GM18498 (cell line): ENCODE measurements around the gene IKZF1.

ENCODE experiments used
- ATAC-seq: cut with Tn5 transposase; IDR thresholded peaks from one replicate; pipeline ENCODE4 v1.9.1; 2021; ENCODE audit warnings: mild to moderate bottlenecking, moderate library complexity; ENCODE audit not compliant: unreplicated experiment

Gene IKZF1

DNA sequence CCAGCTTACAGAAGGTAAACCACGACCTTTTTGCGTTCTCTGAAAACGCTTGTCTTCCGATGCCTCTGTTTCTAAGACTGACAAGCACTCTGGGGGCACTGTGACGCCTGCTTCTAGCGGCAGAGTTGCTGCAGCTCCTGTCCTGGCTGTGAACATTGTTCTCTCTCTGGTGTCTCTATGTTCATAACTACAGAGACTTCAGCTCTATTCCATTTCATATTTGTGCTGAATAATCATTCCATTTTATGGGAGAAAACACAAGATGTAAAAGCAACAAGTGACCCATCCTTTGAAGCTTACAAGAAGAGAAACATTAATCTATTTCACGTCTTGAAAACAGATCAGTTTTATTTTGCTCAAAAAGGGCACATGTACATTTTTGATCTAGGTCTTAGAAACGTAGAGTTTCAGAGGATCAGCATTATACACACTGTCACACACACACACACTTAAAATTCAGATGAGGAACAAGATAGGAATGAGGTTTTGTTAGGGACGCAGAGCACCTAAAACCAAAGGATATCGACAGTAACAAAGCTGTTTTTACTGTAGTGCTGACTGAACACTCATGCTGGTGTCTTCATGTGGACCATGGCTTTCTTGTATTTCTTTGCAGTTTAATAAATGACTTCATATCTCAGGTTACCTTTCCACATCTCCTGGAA is 3.0 kb downstream of the IKZF1 start:
- peak; percentile 32 for ATAC-seq

DNA sequence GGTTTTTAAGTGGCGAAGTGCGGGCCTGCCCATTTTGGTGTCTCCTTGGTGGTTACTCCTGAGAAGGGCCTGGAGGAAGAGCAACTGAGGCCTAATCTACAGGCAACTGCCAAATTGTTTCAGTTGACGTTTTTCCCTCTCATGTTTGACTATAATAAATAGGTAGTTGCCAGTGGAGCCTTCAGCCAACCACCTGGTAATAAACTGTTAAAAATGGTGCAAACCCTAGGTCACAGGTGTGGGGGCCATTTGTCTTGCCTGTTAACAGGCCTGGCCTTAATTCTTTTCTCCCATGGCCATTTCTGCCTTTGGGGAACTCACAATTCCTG is 3.7 kb downstream of the IKZF1 start:
- no peak for ATAC-seq

DNA sequence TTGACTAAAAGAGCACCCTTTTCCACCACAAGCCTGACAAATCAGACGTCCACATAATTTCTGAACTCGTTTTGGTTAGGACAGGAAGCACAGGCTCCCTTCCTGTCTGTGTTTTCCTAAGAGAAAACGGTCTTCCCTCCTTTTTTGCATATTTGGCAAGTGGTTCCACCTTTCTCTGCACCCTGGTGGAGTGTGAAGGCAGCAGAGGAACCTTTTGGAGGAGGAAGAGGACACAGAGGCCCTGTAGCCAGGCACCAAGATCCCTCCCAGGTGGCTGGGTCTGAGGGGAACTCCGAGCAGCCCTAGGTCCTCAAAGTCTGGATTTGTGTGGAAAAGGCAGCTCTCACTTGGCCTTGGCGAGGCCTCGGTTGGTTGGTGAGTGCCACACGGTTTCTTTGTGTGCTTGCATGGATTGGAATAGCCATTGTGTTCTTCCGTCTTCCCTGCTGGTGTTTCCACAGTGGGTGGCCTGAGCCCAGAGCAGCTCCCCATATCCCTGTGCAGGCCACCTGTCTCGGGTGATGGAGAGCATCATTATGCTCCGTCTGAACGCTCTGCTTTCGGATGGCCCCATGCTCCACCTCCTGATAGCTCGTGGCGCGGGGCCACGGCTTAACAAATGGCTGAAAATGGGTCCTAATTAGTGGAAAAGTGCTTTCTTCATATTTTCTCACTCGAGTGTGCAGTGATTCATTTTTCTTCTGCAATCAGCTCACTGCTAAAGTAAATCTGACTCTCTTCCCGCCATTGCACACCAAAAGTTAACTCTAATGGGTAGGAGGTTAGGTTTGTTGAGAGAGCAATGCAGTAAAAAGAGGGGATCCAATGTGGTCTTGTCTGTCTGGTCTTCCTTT is 4.2 kb downstream of the IKZF1 start:
- ATAC-seq: no peak

DNA sequence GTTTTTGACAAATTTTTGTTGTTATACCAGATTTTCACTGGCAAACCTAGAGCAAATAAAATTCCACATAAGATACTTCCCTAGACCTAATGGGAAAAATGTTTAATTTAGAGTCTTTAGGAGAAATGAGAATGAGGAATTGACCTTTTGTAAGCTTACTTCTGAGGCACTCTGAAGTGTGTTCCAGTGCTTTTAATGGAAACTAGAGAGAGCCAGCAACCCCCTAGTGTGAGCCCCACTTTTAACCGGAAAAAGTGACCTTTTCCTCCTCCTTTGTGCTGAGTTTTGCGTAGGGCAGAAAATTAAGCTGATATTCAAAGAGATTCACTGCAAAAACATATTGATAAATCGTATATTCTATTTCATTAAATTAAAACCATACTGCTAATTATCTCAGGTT is 5.2 kb downstream of the IKZF1 start:
- no peak for ATAC-seq

DNA sequence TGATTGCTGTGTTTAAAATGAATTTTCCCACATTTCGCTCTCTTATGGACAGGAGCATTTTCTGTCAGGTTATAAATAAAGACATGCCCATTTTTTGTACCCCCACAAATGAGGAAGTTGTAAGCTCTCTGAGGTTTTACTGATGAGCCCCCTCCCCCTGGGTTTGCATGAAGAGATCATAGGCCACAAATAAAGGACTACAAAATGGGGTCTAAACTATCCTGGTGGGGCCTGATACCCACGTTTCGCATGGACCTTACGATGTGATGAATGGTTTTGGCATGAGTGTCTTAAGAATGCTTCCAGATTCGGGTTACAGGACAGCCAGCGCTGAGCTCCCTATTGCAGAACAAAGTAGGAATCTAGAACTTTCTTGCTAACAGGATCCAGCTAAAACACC is 5.8 kb downstream of the IKZF1 start:
- no peak for ATAC-seq

DNA sequence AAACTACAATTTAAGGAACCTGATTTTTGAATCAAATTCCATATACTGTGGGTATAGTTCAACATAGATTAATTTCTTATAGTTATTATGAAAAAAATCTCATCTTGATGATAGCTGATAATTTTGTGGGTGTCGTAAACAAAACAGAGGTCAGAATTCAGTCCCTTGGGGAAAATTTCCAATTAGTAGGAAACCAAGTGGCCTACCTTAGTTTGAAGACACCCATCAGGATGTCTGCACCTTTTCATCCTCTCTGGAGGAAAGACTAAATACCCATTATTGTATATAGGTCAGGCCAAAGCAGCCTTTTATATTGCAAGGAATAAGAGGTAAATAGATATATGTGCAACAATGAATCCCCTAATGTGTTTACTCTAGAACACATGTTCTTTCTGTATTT is 6.4 kb downstream of the IKZF1 start:
- no peak for ATAC-seq

DNA sequence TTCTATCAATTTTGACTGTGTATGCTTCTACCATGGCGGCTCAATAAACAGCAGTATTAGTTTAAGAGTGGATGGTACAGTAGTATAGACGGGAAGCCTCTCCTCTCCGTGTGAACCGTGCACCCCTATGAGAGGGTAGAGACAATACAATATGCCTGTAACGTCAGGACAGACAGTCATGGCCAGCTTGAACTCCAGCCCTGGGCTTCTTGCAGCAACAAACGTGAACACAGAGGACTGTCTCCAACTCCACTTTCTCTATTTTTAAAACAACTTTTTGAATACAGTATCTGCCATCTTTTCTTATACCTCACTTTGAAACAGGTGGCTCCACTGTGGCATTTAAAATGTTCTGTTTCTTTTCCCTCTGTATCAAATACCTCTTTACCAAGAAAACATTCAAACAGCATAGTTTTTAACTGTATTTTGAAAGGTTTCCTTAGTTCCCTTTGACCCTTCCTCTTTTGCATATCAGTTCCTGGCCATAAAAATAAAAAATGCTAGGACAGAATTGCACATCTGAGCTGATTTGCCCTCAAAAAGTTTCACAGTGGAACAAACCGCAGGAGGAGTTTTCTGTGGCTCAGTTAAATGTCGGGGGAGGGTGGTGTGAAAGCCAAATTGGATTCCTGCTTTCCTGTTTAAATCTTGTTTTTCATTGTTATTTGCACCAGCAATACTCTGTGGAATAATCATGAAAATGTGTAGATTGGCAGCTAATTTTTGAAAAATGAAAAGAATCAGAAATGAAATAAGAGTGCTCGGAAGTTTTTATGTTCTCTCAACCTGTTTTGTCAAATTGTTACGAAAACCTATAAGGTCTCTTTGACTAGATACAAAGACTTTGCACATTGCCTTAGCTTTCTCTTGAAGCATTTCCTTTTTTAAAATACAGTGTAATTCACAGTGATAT is 8.0 kb downstream of the IKZF1 start:
- no peak for ATAC-seq

DNA sequence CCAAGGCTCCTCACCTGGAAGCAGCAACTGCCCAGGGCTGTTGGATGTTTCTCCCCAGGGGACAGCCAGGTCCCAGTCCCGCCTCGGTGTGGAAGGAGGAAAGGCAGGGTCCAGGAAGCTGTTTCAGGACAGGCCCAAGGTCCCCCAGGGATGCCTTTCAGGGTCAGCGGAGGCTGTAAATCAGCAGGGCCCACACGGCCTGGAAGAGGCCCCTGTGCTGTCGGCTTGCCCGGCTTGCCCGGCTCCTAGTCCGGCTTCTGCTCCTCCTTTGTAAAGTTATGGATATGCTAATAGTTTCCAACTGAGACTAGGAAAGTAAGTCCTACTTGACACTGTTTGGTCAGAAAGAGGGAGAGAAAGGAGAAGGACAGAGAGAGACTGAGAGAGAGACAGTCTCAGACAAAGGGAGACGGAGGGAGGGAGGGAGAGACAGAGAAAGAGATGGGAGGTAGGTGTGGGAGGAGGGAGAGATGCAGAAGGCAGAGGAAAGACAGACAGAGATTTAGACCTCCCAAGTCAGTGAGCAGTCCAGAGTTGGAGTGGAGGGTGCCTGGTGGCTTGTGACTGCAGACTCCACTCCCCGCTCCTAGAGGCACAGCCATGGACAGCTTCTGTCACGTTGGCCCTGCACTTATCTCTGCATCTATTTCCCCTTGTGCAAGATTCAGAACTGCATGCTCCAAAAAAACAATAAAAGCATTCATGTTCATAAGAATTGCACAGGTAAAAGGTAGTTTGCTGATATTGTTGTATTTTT is 10.5 kb downstream of the IKZF1 start:
- no peak for ATAC-seq

DNA sequence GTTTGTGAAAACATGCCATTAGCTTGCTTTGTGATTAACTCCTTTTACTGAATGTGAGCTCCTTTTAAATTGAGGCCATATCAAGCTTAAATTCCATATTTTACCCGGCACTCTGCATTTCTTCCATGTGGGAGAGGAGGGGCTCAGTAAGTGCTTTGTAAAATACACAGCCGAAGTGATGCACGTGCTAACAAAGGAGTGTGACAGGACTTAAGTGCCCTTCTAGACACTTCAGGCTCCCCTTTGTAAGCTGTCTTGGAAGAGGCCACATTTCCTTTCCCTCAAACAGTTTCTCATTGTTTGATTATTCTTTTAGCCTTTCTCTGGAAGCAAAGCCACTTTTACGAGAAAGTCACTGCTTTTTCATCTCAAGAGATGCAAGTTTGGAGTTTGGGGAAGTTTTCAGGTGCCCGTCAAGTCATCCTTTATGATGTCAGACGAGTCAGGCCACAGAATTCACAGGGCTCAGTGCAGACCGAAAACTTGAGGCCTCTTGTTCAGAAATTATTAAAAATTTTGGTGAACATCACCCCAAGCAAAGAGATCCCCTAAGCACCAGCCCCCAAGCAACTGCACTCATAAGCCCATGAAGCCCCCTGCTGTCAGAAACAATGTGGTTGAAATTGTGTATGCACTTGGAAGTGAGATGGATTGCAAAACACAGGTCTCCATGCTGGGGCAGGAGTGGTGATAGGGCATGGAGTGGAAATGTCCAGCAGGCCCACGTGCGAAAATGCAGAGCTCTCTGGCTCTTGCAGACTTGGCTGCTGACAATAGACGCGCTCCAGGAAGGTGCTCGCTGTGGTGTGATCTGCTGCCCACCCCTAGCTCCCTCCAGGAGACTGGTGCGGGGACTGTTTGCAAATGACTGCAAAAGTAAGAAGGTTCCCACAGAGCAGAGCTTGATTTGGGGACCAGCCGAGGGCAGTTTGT is 11.5 kb downstream of the IKZF1 start:
- ATAC-seq: no peak

DNA sequence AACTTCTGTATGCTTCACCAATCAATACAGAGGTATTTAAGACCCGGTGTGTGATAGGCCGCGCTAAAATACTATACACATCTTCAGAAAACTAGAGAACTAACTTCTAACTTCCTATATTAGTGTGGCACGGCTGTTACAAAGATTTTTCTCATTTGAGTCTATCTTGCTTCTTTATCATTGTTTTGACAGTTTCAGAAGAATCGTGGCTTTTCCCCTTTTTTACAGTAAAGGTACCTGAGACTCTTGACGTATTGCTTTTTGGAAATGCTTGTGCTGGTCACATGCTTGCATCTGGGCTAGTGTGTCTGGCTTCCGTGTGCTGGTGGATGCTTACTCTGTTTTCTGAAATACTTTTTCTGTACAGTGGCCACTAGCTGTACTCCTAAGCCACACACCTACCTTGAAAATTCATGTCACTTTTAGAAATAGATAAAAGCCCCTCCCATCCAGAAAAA is 12.7 kb downstream of the IKZF1 start:
- peak; percentile 73 for ATAC-seq

DNA sequence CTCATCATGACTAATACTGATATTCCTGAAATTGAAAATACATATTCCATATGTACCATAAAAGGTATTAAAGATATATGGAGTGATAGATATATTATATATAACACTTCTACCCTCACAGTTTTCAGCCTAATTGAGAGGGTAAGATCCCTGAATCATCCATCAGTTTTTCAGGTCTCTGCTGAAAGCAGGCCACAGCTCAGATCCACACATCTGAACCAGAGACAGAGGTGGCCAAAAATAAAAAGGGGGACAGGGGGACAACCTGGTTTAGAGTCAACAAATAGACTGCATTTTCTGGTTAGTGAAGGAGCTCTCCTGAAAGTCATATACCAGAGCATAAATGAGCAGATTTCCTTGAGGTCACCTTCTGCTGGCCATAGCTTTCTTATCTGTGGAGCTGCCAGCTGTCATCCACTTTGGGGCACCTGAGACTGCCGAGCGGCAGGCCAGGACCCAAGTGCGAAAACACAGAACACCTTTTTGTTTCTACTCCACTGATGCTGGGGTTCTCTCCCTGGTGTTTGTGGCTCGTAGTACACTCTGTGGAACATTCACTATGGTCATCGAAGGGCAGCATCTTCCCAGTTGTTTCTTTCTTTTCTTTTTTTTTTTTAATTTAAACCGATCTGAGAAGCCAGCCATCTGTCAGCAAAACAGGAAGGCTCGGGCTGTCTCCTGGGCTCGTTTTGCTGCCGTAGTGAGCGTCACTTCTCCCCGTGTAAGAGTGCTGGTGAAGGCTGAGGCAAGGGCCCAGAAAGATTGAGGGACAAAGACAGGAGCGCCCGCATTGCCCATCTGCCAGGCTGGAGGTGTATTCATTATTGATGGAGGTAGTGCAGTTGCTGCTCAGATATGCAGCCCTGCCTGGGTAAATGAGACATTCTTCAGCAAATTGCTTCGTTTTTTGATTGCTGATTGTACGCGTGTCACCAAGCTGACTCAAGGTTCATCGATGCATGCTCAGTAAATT is 13.5 kb downstream of the IKZF1 start:
- ATAC-seq: peak; percentile 31

DNA sequence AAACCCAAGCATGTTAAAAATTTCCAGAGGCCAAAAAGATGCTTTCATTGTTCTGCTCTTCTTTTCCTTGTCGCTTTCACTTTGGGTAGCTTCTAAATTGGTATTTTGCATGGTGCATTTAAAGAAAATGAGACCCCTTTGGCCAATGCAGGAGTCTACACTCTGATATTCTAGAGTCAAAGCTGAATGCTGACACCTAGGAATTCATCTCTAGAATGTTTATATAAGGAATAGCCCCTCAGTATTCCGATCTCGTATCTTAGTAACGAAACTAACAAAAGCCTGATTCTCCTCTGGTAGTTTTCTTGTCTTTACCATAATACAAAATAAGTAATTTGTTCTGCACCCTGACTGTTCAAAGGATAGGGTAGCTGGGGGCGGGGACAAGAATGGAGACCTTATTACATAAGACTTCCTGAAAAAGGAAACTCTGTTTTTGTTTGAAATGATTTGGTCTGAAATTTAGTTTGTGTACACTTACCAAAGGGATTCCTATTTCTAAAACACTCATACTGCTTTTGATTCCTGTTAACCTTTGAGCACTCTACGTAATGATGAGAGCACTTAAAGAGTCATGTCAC is 17.1 kb downstream of the IKZF1 start:
- ATAC-seq: no peak

DNA sequence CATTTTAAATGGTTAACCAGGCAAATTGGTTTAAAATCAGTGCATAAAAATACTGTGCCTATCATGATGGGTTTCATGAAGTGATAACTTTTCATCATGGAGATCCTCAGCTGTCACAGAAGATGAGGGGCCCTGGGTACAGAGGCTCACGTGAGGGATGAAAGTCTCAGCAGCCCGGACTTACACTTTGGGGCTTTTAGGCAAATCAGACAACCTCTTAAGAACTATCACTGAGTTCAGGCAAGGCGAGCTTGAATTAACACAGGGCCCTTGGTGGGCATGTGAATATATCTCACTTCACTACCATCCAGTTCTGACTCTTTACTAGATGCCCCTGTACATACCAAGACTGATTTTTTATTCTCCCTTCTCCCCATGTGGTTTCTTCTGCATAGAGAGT is 19.6 kb downstream of the IKZF1 start:
- ATAC-seq: no peak

DNA sequence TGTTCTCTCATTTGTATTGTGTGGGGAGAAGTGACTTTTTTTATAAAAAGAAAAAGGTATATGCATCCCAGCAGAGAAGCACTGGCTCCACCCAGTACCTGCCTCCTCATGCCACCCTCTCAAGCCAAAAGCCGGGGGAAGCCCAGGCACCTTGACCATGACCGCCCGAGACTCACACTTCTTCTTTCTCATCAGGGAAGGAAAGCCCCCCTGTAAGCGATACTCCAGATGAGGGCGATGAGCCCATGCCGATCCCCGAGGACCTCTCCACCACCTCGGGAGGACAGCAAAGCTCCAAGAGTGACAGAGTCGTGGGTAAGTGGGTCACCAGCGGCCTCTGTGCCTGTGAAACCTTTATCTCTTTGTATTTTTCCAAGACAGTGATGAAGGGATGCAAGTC is 22.9 kb downstream of the IKZF1 start:
- ATAC-seq: peak; percentile 39

DNA sequence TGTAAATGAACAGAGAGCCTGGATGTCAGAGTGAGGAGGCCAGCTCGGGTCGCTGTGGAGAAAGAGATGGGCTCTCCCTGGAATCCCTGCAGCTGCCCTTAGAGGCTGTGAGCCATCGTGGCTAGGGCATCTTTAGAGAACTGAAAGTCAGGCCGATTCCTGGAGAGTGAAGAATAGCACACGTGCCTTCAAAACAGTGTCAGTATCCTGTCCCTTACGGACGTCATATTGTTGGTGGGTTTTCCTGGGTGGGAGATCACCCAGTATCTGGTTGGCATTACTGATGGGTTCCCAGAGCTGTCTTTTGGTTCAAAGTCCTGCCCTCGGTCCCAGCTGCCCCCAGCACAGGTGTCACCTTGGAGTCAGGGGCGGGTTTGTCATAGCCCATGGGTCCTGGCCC is 25.3 kb downstream of the IKZF1 start:
- ATAC-seq: no peak

DNA sequence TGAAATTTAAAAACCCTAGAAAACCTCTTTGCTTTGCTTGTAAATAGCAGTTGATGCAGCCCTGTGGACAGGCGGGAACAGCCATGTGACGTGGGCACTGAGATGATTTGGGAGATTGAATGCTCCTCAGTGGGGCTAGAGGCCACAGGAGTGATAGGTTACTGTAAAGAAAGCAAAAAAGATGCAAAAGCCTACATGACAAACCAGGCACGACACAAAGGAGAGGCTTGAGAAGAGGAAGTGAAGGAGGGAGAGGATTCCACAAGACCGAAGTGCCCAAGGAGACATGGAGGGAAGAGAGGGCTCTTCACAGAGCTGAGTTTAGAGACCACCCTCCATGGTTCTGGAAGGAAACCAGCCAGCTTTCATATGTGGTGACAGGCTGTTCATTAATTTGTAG is 25.7 kb downstream of the IKZF1 start:
- no peak for ATAC-seq

DNA sequence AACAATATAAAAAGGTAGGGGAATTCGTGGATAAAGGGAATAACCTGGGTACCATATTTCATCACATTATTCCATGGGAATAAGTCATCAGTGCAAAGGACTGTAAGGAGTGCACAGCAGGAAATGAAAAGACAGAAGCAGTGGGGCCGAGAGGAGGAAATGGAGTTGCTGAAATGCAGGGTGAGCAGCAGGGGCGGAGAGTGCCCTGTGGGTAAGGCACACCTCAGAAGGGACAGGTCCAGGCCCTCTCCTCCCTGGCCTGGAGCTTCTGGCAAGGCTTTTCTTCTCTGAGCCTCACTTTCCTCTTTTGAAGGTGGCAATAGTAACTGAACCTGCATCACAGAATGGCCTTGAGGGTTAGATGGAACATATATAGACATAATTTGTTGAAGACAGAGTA is 26.2 kb downstream of the IKZF1 start:
- ATAC-seq: peak; percentile 28

DNA sequence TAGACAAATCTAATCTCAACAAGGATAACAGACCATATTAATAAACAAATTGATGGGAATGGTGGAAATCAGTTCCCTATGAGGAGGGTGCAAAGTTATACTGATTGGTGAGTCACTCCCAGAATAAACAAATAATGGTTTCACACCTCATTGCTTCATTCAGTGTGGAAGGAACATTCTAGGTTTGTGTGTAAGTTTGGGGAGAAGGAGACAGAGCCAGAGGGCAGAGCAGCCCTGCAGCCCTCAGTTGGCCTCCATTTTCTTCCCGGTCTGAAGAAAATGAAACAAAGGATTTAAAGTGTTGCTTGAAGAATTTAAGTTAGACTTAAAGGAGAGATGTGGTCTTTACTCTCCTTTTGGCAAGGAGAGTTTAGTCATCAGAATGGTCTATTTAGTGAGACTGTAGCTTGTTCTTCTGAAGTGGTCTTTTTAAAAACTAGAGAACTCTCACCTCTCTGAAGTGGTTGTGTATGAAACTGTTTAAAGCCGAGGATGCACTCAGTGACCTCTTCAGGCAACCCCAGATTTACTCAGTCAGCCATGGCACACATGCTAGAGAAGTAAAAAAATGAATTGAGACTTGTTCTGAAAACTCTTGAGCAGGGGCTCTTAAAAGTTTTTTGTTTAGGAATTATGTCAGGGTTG is 27.2 kb downstream of the IKZF1 start:
- peak; percentile 67 for ATAC-seq
